Measurements from ENCODE around the gene TREM2.

- TF ChIP-seq ARID4A (CRISPR knock-in tag; IDR thresholded peaks at IDR 0.05; ENCODE audit: borderline replicate concordance) (no peak), FOSL1 (CRISPR knock-in tag; IDR thresholded peaks at IDR 0.05; ENCODE audit: borderline replicate concordance) (no peak), ATAD3A (CRISPR knock-in tag; IDR thresholded peaks at IDR 0.05) (no peak), E2F5 (CRISPR knock-in tag; conservative IDR thresholded peaks at IDR 0.05) (no peak), ZKSCAN1 (IDR thresholded peaks at IDR 0.05; ENCODE audit: low read length) (no peak), SNRNP70 (IDR thresholded peaks at IDR 0.05; ENCODE audit: low read depth, low read length) (no peak)
Measured at GRCh38 chr6:41163419-41163717, 452 bp upstream of the TREM2 start.
